Fibroblast of skin of right quadriceps (primary cell): ENCODE data around the gene CCNY.
A peak's percentile ranks its signal among the peaks of the same experiment; 100 is the strongest.
"Not testable (repeated sequence)": the region's sequence is repeated elsewhere in the genome, so short reads cannot be mapped to it uniquely, and the experiment has no call there.

ENCODE experiments used
- DNase-seq: peaks from one replicate; pipeline ENCODE4 v3.0.0-alpha.2; 2013

CCNY gene

DNA sequence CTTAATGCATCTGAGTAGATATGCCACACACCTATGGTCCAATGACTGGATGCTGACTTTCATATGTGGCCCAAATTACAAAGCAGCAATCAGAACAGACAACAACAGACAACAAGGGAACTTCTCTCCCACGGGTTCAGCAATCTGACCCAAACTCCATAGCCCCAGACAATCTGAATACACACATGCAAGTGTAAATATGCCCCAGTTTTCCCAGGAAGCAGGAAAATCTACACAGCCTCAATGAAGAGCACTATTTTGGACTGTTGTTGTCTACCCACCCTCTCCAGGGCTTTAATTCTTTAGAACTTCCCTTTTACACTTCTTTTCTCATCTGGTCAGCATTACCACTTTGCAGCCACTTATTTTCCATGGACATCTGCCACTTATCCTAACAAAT, 2.0 kb upstream of the CCNY start:
- no peak for DNase-seq

DNA sequence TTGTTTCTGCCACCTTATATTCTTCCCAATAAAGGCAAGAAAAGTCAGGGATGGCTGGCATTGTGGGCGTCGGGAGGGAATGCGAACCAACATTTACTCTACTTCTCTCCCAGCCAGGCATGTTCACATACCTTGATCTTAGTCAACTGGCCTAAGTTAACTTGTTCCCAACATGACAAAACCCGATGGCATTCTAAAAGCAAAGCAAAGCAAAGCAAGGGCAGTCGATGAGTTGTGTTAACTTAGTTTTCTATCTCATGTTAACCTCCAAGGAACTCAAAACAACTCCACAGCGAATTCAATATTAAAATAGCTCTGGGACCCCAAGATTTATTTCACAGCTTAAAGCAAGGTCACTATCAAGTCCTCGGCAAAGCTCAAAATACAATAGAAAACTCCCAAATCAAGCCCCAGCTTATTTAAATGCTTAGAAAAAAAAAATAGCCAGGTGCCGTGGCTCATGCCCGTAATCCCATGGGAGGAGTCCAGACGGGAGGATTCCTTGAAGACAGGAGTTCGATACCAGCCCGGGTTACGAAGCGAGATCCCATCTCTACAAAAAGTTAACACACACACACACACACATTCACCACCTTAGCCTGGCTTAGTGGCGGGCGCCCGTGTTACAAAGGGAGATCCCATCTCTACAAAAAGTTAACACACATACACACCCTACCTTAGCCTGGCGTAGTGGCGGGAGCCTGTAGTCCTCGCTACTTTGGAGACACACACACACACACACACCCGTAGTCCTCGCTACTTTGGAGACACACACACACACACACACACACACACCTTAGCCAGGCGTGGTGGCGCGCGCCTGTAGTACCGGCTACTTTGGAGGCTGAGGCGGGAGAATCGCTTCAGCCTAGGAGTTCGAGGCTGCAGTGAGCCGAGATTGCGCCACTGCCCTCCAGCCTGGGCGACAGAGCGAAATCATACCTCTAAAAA, 901 bp upstream of the CCNY start:
- peak; percentile 19 for DNase-seq

DNA sequence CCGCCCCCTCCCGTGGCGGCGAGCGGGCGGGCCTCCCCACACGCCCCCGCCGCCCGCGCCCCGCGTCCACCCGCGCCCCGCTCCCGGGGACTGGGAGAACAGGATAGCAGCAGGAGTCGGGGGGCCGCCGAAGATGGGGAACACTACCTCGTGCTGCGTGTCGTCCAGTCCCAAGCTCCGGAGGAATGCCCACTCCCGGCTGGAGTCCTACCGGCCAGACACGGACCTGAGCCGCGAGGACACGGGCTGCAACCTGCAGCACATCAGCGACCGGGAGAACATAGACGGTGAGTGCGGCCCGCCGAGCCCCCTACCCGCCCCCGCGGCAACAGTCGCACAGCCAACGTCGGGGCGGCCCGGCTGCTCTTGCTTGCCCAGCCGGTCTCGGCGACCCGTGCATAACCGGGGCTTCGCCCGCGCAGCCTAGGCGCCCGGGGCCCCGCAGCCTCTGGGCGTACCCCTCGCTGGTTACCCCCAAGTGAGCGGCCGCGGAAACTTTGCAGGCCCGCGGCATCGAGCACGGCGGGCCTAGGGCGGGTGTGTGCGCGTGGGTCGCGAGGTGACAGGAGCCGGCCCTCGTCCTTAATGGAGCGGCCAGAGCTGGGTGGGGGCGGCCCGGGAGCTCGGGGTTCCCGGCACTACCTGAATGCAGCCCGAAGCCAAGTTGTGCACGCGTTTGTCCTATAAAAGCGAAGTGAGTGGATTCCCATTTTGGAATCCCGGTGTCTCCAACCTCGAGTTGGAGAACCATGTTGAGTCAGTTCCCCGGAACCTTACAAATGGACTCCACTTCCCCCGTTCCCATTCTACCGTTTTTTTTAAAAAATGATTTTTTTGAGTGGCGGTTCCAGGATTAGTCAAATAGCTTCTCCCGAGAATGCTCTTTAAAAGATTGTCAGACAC, 863 bp downstream of the CCNY start:
- DNase-seq: peak; percentile 12

DNA sequence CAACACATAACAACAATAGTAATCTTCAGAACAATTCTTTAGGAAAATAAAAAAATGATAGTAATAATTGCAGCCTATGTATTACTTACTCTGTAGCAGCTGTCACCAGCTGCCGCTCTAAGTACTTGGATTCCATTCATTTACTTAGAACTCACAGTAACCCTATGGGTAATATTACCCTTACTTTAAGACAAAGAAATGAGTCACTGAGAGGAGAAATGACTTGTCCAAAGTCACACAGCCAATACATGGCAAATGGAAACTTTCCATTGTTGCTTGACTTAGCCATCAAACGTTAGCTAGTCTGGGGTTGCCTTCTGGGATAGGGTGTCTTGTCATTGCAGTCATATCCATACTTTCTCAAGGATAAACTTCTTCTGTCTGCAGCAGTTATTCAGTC, 3.6 kb downstream of the CCNY start:
- peak; percentile 13 for DNase-seq

DNA sequence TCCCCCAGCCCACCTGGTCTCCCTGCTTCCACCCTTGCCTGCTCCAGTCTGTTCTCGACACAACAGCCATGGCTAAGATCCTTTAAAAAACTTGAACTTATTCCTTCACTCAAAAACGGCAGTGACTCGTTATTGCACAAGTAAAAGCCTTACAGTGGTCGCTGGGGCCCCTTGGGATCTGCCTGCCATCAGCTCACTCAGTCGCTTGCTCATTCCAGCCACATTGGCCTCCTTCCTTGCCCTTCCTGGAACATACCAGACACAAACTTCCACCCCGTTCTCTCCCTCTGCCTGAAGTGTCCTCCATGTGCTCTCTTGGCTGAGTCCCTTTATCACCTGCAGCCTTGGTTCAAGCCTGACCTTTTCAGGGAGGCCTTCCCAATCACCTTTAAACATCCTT, 4.7 kb downstream of the CCNY start:
- peak; percentile 64 for DNase-seq

DNA sequence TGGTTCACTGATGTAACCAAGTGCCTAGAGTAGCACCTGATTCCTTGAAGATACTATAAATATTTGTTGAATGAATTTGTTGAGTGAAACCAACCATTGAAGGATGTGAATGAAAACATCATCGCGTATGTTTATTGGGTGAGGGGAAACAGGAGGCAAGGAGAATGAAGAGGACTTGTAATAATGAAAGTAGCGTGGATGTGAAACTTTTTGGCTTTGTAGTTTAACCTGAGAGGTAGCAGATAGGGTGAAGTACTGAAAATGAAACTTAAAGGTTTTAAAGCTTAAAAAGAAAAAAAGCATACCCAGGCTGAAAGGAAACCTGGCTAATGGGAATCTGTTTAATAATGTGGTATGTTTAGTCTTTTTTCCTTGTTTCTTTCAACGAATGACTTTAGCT, 5.2 kb downstream of the CCNY start:
- DNase-seq: no peak

DNA sequence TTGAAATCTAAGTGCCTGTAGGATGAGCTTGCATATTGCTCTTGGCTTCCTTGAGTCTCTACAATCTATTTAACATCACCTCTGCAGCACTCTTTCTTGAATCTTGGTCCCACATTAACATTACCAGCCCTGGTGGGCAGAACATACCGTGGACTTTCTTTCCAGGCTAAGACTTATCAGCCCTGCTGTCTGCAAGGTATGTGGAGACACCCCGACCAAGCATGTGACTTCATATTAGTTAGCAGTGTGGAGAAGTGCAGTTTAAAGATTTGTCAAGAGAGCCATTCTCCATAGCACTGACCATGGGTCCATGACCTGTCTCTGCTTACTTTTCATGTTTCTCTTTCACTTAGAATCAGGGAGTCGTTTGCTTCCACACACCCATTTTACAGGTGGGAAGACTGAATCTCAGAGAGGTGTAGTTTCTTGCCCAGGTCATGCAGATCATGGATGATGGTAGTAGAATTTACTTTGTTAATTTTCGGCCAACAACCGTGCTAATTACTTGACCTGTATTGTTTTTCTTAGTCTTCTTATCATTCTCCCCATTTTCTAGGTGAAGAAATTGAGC, 6.0 kb downstream of the CCNY start:
- DNase-seq: no peak

DNA sequence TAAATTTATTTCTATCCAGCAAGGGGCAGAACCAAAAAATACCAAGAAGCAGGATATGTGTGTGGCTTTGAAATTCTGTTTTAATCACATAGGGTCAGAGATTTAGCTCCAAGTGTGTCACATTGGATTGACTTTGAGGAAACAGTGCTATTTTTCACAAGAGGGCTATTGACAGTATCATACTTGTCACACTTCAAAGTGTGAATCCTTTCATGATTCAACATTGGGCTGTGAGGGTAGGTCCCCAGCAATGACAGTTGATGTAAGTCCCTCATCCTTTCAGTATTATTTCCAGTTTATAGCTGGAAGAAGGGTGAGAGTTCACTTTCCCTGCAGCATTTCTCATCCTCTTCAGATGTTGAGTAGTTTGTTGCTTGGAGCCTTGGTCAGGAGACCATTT, 7.4 kb downstream of the CCNY start:
- no peak for DNase-seq

DNA sequence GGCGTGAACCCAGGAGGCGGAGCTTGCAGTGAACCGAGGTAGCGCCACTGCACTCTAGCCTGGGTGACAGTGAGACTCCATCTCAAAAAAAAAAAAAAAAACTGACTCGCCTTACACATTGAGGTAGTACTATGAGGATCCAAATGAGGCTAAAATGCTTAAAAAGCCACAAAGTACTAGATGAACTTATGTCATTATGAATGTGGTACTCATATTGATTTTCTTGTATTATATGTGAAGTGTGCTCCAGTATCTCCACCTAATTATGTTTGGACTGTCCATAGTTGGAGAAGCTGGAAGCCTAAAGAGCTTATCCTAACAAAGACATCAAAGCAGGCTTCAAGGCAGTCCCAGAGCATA, 9.1 kb downstream of the CCNY start:
- DNase-seq: no peak

DNA sequence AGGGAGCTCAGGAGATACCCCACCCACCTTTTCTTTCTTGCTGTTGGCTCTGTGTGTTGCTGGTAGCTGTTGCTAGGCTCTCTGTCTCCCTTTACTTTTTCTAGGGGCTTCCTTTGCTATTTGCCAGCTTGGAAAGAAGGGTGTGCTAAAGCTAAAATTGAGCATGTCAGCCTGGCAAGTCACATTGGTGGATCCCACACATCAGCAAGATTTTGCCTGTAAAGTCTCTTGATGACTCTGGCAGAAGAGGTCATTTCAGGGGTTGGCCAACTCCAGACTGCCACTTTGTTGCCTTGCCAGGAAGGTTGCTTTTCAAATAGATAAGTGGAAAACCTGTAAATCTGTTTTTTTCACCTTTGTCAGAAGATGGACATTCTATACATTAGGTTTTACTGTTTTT, 9.9 kb downstream of the CCNY start:
- no peak for DNase-seq

DNA sequence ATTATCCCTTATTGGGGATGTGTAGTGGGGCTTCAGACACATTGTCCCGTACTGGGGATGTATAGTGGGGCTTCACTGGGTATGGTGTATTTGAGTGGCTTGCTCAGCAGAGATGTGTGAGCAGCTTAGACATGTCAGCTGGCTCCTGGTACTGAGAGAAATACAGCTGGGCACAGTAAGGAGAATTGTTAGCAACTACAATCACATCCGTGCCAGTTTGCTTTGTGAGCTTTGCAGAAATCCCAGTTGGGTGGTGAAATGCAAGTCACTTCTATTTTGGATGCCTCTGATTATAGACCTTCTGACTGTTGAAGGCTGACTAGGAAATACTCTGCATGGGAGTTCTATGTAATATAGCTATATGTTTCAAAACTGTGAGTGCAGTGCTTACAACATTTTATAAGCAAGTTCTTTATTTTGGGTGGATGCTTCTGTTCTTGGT, 10.8 kb downstream of the CCNY start:
- no peak for DNase-seq

DNA sequence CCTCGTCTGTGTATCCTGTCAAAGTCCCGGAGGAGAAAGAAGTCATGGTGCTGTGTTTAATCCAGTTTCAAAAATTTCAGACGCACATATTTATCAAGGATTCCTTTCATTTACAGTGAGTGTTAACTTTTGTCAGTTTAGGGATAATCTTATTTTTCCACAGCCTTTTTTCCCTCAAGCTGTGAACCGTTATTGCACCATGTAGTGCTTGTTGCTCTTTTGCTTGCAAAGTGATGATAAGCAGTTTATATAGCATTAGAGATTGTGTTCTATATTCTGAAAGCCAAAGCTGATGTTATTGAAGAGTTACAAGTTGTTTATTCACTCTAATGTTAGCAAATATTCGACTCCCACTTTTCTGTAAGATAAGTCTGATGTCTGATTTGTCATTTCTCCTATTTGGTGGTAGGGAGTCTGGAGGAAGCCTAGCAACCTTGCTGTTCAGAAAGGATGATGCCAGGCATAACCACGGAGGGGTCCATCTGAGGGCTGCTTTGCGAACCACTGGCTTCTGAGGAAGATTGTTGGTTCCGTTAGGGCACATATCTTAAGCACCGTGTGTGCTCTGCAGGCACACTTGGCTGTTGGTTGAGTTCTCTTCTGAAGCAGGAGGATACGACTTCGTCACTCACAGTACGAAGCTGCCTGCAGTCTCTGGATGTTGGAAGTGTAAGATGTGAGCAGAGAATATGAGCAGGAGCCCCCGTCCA, 11.7 kb downstream of the CCNY start:
- no peak for DNase-seq

DNA sequence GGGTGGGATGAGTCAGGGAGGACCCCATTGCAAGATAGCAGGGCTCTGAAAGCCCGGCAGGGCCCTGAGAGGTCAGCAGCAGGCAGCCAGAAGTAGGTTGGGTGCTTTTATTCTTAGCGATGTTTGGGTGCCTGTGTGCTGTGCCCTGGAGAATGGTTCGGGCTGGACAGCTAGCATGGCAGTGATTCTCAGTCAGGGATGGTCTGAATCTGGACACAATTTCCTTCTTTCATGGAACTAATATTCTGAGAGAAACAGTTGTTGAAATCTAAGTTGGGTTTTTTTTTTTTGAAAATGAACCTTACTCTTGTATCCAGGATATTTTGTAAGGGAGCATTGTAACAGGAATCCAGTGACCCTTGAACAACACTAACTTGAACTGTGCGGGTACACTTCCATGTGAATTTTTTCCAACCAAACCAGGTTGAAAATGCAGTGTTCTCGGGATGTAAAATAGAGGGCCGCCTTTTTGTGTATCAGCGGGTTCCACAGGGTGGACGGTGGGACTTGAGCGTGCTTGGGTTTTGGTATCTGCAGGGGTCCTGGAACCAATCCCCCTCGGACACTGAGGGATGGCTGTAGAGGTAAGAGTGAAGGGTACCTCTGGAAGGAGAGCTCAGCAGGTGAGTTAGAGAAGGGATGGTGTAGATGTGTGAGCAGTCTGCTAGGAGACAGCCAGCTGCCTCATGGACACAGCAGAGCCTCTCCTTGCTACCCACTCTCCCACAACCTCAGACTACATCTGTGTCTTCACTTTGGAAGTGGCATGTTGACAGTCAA, 12.5 kb downstream of the CCNY start:
- no peak for DNase-seq

DNA sequence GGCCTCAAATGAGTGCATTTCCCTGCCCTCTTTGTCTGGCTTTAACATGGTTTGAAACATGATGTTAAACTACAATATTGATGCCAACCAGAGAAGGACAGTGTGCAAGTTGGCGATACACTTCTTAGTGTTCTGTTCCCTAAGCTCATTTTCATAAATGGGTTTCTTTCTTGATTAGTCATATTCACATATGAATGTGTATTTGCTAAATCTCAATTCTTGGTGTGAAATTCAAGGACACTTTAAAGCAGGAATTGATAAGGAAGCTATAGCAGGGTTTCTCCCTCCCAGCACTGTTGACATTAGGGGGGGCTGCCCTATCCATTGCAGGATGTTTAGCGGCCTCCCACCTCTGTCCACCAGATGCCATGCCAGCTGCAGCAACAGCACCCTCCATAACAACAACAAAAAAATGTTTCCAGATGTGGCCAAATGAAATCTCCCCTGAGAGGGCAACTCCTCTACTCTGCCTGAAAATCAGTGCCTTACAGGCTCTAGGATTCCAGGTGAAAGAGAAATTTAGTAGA, 13.1 kb downstream of the CCNY start:
- no peak for DNase-seq

DNA sequence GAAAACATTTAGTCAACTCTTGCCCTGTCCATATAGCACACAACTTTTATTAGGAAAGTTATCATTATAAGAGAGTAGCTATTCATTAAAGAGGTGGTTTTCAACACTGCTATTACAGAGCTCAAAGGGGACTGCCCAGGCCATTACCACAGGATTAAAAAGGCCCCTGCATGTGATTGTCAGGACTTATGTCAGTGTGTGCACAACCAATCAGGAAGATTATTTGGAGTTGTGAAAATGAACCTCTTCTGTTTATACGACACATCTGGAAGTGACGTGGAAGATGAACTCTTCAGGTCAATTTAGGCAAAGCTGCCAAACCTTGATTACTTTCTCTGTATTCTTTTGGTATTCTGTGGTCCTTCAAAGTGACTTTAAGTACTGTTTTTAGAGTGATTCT, 14.7 kb downstream of the CCNY start:
- DNase-seq: no peak

DNA sequence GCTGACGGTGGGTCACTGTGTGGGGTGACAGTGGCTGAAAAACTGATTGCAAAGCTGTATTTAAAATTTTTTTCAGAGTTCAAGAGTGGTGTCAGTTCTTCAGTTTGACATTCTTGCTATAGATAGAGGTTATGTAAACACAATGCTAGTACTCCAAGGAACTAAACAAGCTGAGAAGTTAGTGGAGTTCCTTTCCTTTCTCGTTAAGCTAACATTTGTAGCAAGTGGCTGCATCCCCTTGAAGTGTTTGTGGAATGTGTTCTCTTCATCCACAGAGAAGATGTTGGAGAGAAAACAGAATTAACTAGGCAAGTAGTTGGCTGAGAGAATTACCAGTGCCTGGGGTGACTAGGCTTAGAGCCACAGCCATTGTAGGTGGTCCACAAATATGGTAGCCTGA, 15.8 kb downstream of the CCNY start:
- DNase-seq: no peak

DNA sequence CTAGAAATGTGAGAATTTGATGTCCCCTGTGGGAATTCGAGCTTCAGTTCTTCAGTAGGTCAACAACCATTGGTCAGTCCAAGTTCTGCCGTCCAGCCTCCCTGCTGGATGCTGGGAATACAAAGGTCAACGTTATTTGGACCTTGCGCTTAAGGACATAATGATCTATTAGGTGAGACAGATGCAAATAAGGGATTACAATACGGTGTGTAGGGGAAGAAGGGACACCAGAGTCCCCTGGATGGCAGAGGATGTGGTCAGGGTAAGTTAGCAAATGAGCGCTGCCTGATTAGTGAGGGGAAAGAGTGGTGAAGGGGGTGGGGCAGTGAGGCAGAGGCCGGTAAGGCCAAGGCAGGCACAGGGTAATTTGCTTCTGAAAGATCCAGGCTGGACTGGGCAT, 16.2 kb downstream of the CCNY start:
- DNase-seq: no peak

DNA sequence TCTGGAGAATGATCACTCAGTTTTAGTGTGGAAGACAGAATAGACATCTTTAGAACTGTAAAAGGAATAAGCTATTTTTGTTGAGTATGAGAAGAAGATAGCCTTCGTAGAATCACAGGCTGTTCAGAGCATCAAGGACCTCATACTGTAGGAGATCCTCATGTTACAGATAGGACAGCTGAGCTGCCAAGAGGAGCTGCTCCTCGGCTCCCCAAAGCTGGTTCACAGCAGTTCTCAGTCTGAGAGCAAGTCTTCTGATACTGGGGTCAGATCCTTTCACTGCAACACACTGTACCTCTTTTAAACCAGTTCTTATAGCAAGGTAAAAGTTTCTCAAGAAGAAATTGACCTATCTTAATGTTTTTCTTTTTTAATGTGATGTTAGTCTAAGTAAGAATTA, 17.1 kb downstream of the CCNY start:
- no peak for DNase-seq

DNA sequence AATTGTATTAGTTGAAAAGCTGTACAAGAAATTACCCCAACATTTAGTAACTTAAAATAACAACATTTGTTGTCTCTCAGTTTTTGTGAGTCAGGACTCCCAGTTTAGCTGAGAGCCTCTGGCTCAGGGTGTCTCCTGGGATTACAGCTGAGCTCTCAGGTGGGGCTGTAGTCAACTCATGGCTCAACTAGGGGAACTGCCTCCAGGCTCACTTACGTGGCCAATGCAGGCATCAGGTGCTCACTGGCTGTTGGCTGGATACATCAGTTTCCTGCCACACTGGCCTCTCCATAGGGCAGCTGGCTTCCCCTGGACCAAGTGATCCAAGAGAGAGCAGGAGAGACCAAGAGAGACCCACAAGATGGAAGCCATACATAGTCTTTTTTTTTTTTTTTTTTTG, 17.5 kb downstream of the CCNY start:
- no peak for DNase-seq

DNA sequence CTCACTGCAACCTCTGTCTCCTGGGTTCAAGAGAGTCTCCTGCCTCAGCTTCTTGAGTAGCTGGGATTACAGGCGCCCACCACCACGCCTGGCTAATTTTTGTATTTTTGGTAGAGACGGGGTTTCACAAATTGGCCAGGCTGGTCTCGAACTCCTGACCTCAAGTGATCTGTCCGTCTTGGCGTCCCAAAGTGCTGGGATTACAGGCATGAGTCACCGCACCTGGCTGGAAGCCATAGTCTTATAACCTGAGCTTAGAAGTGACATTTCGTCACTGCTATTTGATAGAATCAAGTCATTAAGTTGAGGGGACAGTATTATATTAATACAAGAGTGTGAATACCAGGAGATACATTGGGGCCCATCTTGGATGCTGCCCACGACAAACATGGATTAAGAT, 17.9 kb downstream of the CCNY start:
- not testable (repeated sequence) for DNase-seq

DNA sequence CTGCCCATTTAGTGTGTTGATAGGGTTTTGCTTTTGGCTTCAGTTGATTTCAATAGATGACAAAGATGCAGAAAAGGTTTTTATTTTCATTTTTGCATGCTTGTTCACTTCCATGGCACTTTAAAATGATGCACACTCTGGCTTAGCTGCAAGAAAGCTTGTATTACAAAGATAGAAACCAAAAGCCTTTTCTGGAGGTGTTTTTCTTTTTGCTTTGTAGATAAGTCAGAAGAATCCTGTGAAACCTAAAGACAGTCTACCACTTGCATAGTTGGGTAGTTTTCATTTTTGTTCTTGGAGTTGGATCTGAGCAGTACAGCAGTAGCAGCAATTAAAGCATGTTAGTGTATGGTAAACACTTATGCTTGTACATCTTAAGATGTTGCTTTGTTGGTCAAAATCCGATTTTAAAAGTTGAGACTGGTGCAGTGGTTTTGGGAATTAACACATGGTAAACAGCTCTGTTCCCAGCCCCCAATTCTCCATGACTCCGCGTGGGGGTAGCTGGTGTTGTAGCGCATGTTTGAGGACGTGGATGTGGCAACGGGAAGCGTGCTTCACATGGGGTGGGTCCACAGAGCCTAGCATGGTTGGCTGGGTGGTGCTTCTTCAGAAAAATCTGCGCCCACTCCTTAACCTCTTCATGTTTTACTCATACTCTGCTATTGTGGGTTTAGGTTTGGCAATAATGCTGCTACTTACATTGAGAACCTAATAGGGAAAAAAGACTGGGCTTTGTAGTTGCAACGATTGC, 19.8 kb downstream of the CCNY start:
- DNase-seq: peak; percentile 42
